Fibroblast of villous mesenchyme (primary cell): ENCODE results near the gene HORMAD2. TPM values are rescaled to one million over a fixed set of nuclear protein-coding genes. Genes with fewer than 3 reads are reported as not detected.
A peak's percentile ranks its signal among the peaks of the same experiment; 100 is the strongest.

Experiments
- DNase-seq: peaks from one replicate; pipeline ENCODE4 v3.0.0-alpha.2; 2010; ENCODE audit warnings: low read depth
- H3K4me3 ChIP-seq: 2 replicates; pipeline ENCODE4 v1.5.1; 2011; ENCODE audit warnings: low read depth, mild to moderate bottlenecking, low read length
- CTCF ChIP-seq: IDR thresholded peaks from 2 replicates; pipeline ENCODE4 v1.5.1; 2012; ENCODE audit warnings: low read depth, mild to moderate bottlenecking, low read length; ENCODE audit not compliant: insufficient read depth
- total RNA-seq: library from RNA; depleted of rRNA; stranded (reverse); fragments of >200 nt; gene quantifications from 2 replicates; pipeline ENCODE4 v1.2.3, GENCODE V29; 2012

Gene HORMAD2
- total RNA-seq, 1 donor = not detected

- DNase-seq = no peak
- H3K4me3 ChIP-seq = no peak overlapping the region
- TF ChIP-seq CTCF = no peak
Measured at GRCh38 chr22:30223303-30223702, 143.0 kb downstream of the HORMAD2 start.

GRCh38 chr22:30224161-30224857, 144.0 kb downstream of the HORMAD2 start:
- no peak overlapping the region for H3K4me3 ChIP-seq
- no peak for TF ChIP-seq CTCF
- peak; percentile 71 for DNase-seq

- DNase-seq = no peak
- no peak for TF ChIP-seq CTCF
- no peak overlapping the region for H3K4me3 ChIP-seq
Measured at GRCh38 chr22:30225220-30225927, 145.1 kb downstream of the HORMAD2 start.

- TF ChIP-seq CTCF = no peak
- DNase-seq = peak; percentile 32
Measured at GRCh38 chr22:30226192-30226832, 146.0 kb downstream of the HORMAD2 start.

More at GRCh38 chr22:30226192-30226832, 146.0 kb downstream of the HORMAD2 start:
- no peak overlapping the region for H3K4me3 ChIP-seq

Other genes starting within 250 kb of the HORMAD2 start
- 33.7 and 35.4 TPM in 2 replicates for gene ASCC2, start 242.2 kb upstream of the HORMAD2 start, total RNA-seq
- 48.0 and 51.4 TPM in 2 replicates for gene MTMR3, start 197.3 kb upstream of the HORMAD2 start, total RNA-seq
- 7.4 and 7.8 TPM in 2 replicates for gene LIF, start 166.3 kb downstream of the HORMAD2 start, total RNA-seq
- gene OSM, start 186.4 kb downstream of the HORMAD2 start, total RNA-seq = 0.43 TPM in 1 of 2 replicates, not detected in the other
- 1.6 and 4.3 TPM in 2 replicates for gene CASTOR1, start 209.0 kb downstream of the HORMAD2 start, total RNA-seq
- gene TBC1D10A, start 246.5 kb downstream of the HORMAD2 start, total RNA-seq = 26.4 and 29.8 TPM in 2 replicates